A549 (cell line): Measurements from ENCODE around the gene ARHGDIA. TPM values are rescaled to one million over a fixed set of nuclear protein-coding genes. Genes with fewer than 3 reads are reported as not detected.

ENCODE experiments used
- BHLHE40 ChIP-seq: IDR thresholded peaks from 2 replicates; pipeline ENCODE4 v1.6.1; 2012; ENCODE audit warnings: low read depth, low read length, inconsistent platforms
- CBX2 ChIP-seq: fragments of 200-600 bp; sonication (generic); IDR thresholded peaks from 2 replicates; pipeline ENCODE4 v1.6.1; 2016; ENCODE audit warnings: low read depth, mild to moderate bottlenecking, borderline replicate concordance
- CHD4 ChIP-seq: fragments of 200-600 bp; sonication (generic); IDR thresholded peaks from 2 replicates; pipeline ENCODE4 v1.6.1; 2016; ENCODE audit warnings: antibody characterized with exemption, mild to moderate bottlenecking, borderline replicate concordance
- EHF ChIP-seq: fragments of 250-450 bp; sonication (Bioruptor Pico); IDR thresholded peaks from 2 replicates; pipeline ENCODE4 v1.5.0; 2020; ENCODE audit warnings: mild to moderate bottlenecking
- EHMT2 ChIP-seq: fragments of 200-600 bp; sonication (generic); IDR thresholded peaks from 2 replicates; pipeline ENCODE4 v1.6.1; 2016; ENCODE audit warnings: antibody characterized with exemption, low read depth, mild to moderate bottlenecking, moderate library complexity
- ESRRA ChIP-seq: fragments of 150-350 bp; IDR thresholded peaks from 2 replicates; pipeline ENCODE4 v1.6.1; 2014; ENCODE audit warnings: mild to moderate bottlenecking, low read length, borderline replicate concordance
- FOSB ChIP-seq: fragments of 250-450 bp; sonication (Bioruptor Pico); IDR thresholded peaks from 2 replicates; pipeline ENCODE4 v1.5.0; 2020; ENCODE audit warnings: mild to moderate bottlenecking, moderate library complexity
- FOXS1 ChIP-seq: fragments of 250-450 bp; sonication (Bioruptor Pico); IDR thresholded peaks from 2 replicates; pipeline ENCODE4 v1.5.0; 2020; ENCODE audit warnings: mild to moderate bottlenecking, moderate library complexity
- GATA3 ChIP-seq: IDR thresholded peaks from 2 replicates; pipeline ENCODE4 v1.6.1; 2012; ENCODE audit warnings: borderline replicate concordance
- HEYL ChIP-seq: fragments of 250-450 bp; sonication (Bioruptor Pico); IDR thresholded peaks from 2 replicates; pipeline ENCODE4 v1.8.0; 2021; ENCODE audit warnings: mild to moderate bottlenecking, moderate library complexity
- HOXA7 ChIP-seq: fragments of 250-450 bp; sonication (Bioruptor Pico); IDR thresholded peaks from 2 replicates; pipeline ENCODE4 v1.5.0; 2020; ENCODE audit warnings: mild to moderate bottlenecking, moderate library complexity
- HOXB13 ChIP-seq: fragments of 250-450 bp; sonication (Bioruptor Pico); IDR thresholded peaks from 2 replicates; pipeline ENCODE4 v1.5.0; 2020; ENCODE audit warnings: low read depth, mild to moderate bottlenecking, moderate library complexity
- HOXB5 ChIP-seq: fragments of 250-450 bp; sonication (Bioruptor Pico); IDR thresholded peaks from 2 replicates; pipeline ENCODE4 v1.5.0; 2020; ENCODE audit warnings: mild to moderate bottlenecking, moderate library complexity
- JUN ChIP-seq, 2 experiments: fragments of >200 bp; sonication (Bioruptor Twin); formaldehyde crosslinking; IDR thresholded peaks; 2 replicates in 1 of 2; 3 replicates in 1 of 2; pipeline ENCODE4 v1.6.1; 2016 to 2017
- KDM5A ChIP-seq: fragments of 200-600 bp; sonication (generic); IDR thresholded peaks from 2 replicates; pipeline ENCODE4 v1.6.1; 2016; ENCODE audit warnings: antibody characterized with exemption, mild to moderate bottlenecking
- MAFK ChIP-seq: fragments of 450-650 bp; IDR thresholded peaks from 2 replicates; pipeline ENCODE4 v1.6.1; 2014; ENCODE audit not compliant: partially characterized antibody
- MYC ChIP-seq: IDR thresholded peaks from 2 replicates; pipeline ENCODE4 v1.6.1; 2012; ENCODE audit warnings: mild to moderate bottlenecking, inconsistent platforms, low read length, improper control_type of control experiment, borderline replicate concordance
- NR3C1 ChIP-seq: fragments of >200 bp; sonication (Bioruptor Twin); formaldehyde crosslinking; IDR thresholded peaks from 3 replicates; pipeline ENCODE4 v1.6.1; 2017
- POLR2A ChIP-seq: IDR thresholded peaks from 2 replicates; pipeline ENCODE4 v1.6.1; 2012; ENCODE audit warnings: mild to moderate bottlenecking, low read length
- RARB ChIP-seq: fragments of 250-450 bp; sonication (Bioruptor Pico); IDR thresholded peaks from 2 replicates; pipeline ENCODE4 v1.8.0; 2021; ENCODE audit warnings: mild to moderate bottlenecking, moderate library complexity
- TFCP2L1 ChIP-seq: fragments of 250-450 bp; sonication (Bioruptor Pico); IDR thresholded peaks from 2 replicates; pipeline ENCODE4 v1.5.0; 2021; ENCODE audit warnings: mild to moderate bottlenecking
- TP53 ChIP-seq: fragments of 250-450 bp; sonication (Bioruptor Pico); IDR thresholded peaks from 2 replicates; pipeline ENCODE4 v1.5.0; 2021; ENCODE audit warnings: mild to moderate bottlenecking, moderate library complexity
- ZFP36 ChIP-seq: fragments of 450-650 bp; IDR thresholded peaks from 2 replicates; pipeline ENCODE4 v1.6.1; 2014; ENCODE audit warnings: borderline replicate concordance; ENCODE audit not compliant: partially characterized antibody
- ZSCAN20 ChIP-seq: fragments of 250-450 bp; sonication (Bioruptor Pico); IDR thresholded peaks from 2 replicates; pipeline ENCODE4 v1.8.0; 2022; ENCODE audit warnings: mild to moderate bottlenecking, moderate library complexity
- polyA plus RNA-seq, 4 experiments: library from polyadenylated mRNA; depleted of rRNA in 3 of 4; stranded (reverse); fragments of >200 nt; fragmentation: RNase III in 1 of 4; extraction: RNeasy Plus Mini Kit Qiagen cat#74134 plus additional on column Dnase treatment in 1 of 4; gene quantifications; 2 replicates in 3 of 4; 3 replicates in 1 of 4; pipeline ENCODE4 v1.2.3, GENCODE V29; 2011 to 2017
- TF ChIP-seq, protein P1 (sequence below): fragments of 250-450 bp; sonication (Bioruptor Pico); IDR thresholded peaks from 2 replicates; pipeline ENCODE4 v1.5.0; 2020; ENCODE audit warnings: low read depth, mild to moderate bottlenecking, moderate library complexity
- TF ChIP-seq, protein P2 (sequence below): fragments of 200-600 bp; sonication (generic); IDR thresholded peaks from 2 replicates; pipeline ENCODE4 v1.6.1; 2016; ENCODE audit warnings: antibody characterized with exemption, mild to moderate bottlenecking, moderate library complexity
- TF ChIP-seq, protein P3 (sequence below): fragments of 450-650 bp; IDR thresholded peaks from 2 replicates; pipeline ENCODE4 v1.6.1; 2014; ENCODE audit warnings: antibody characterized with exemption
- TF ChIP-seq, protein P4 (sequence below): IDR thresholded peaks from 2 replicates; pipeline ENCODE4 v1.6.1; 2012
- TF ChIP-seq, protein P5 (sequence below): fragments of 150-350 bp; IDR thresholded peaks from 2 replicates; pipeline ENCODE4 v1.6.1; 2014; ENCODE audit warnings: low read depth, mild to moderate bottlenecking, low read length
- TF ChIP-seq, protein P6 (sequence below): fragments of >200 bp; sonication (Bioruptor Twin); formaldehyde crosslinking; IDR thresholded peaks from 3 replicates; pipeline ENCODE4 v1.6.1; 2016
- TF ChIP-seq, protein P7 (sequence below): IDR thresholded peaks from 2 replicates; pipeline ENCODE4 v1.6.1; 2012

Gene ARHGDIA
- polyA plus RNA-seq, 2 of the 4 experiments (the other 2 are of a cell fraction) = 64.0 to 503 TPM

DNA sequence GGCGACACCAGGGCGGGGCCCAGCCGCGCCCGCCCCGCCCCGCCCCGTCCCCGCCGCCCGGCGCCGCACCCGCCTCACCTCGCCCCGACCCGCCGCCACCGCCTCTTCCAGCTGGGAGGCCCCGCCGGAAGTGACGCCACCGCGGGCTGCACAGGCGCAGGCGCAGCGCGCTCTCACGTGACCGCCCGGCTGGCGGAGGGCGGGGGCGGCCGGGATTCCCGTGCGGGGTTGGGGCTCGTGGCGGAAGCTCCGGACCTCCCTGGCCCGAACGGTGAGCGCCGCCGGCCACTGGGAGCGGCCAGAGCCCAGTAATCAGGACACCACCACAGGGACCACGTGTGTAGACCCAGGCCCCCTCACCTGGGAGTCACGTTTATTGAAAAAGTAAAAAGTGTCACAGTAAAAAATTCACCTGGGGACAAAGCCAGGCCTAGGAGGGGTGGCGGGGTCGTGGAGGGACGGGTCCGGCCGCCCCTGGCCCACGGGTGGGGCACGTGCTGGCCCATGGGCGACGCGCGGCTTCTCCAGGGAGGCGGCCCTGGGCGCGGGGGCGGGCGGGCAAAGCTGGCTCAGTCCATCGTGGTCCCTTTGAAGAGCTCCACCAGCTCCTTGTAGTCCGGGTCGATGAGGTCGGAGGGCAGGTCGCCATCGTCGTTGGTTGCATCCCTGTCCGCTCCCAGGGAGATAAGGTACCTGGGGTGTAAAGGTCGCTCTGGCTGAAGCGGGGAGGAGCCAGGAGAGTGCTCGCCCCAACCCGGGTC, 37.8 kb downstream of the ARHGDIA start, which contains the start of gene MCRIP1 (continued):
- TF ChIP-seq, protein P1, sequence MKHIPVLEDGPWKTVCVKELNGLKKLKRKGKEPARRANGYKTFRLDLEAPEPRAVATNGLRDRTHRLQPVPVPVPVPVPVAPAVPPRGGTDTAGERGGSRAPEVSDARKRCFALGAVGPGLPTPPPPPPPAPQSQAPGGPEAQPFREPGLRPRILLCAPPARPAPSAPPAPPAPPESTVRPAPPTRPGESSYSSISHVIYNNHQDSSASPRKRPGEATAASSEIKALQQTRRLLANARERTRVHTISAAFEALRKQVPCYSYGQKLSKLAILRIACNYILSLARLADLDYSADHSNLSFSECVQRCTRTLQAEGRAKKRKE (CRISPR knock-in tag) = peak; percentile 93
- TF ChIP-seq, protein P2, sequence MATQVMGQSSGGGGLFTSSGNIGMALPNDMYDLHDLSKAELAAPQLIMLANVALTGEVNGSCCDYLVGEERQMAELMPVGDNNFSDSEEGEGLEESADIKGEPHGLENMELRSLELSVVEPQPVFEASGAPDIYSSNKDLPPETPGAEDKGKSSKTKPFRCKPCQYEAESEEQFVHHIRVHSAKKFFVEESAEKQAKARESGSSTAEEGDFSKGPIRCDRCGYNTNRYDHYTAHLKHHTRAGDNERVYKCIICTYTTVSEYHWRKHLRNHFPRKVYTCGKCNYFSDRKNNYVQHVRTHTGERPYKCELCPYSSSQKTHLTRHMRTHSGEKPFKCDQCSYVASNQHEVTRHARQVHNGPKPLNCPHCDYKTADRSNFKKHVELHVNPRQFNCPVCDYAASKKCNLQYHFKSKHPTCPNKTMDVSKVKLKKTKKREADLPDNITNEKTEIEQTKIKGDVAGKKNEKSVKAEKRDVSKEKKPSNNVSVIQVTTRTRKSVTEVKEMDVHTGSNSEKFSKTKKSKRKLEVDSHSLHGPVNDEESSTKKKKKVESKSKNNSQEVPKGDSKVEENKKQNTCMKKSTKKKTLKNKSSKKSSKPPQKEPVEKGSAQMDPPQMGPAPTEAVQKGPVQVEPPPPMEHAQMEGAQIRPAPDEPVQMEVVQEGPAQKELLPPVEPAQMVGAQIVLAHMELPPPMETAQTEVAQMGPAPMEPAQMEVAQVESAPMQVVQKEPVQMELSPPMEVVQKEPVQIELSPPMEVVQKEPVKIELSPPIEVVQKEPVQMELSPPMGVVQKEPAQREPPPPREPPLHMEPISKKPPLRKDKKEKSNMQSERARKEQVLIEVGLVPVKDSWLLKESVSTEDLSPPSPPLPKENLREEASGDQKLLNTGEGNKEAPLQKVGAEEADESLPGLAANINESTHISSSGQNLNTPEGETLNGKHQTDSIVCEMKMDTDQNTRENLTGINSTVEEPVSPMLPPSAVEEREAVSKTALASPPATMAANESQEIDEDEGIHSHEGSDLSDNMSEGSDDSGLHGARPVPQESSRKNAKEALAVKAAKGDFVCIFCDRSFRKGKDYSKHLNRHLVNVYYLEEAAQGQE = peak; percentile 46
- TF ChIP-seq, protein P3, sequence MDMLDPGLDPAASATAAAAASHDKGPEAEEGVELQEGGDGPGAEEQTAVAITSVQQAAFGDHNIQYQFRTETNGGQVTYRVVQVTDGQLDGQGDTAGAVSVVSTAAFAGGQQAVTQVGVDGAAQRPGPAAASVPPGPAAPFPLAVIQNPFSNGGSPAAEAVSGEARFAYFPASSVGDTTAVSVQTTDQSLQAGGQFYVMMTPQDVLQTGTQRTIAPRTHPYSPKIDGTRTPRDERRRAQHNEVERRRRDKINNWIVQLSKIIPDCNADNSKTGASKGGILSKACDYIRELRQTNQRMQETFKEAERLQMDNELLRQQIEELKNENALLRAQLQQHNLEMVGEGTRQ = peak; percentile 87
- TF ChIP-seq CBX2 (no peak), EHF (peak; percentile 89), ZSCAN20 (0 out of 2 replicates have a peak, but pooled peaks have one; percentile 29), CHD4 (no peak), RARB (CRISPR knock-in tag) (0 out of 2 replicates have a peak, but pooled peaks have one; percentile 16), HOXB13 (CRISPR knock-in tag) (peak; percentile 90), MYC (peak; percentile 46; the same call in 1 of the 2 replicates), GATA3 (no peak), HEYL (peak; percentile 81; the same call in 1 of the 2 replicates), EHMT2 (no peak), HOXA7 (CRISPR knock-in tag) (peak; percentile 92; the same call in 1 of the 2 replicates), JUN (IDR thresholded peaks at IDR 0.05) (peak; percentile 83 to 92; a peak in 4 of 5 replicates), KDM5A (no peak), ZFP36 (no peak), MAFK (no peak), HOXB5 (CRISPR knock-in tag) (peak; percentile 94), TP53 (CRISPR knock-in tag) (peak; percentile 94), POLR2A (peak; percentile 88), FOSB (CRISPR knock-in tag) (peak; percentile 91), ESRRA (no peak), TFCP2L1 (CRISPR knock-in tag) (peak; percentile 92), NR3C1 (no peak), BHLHE40 (peak; percentile 97), FOXS1 (peak; percentile 80; the same call in 1 of the 2 replicates)
- TF ChIP-seq, protein P4, sequence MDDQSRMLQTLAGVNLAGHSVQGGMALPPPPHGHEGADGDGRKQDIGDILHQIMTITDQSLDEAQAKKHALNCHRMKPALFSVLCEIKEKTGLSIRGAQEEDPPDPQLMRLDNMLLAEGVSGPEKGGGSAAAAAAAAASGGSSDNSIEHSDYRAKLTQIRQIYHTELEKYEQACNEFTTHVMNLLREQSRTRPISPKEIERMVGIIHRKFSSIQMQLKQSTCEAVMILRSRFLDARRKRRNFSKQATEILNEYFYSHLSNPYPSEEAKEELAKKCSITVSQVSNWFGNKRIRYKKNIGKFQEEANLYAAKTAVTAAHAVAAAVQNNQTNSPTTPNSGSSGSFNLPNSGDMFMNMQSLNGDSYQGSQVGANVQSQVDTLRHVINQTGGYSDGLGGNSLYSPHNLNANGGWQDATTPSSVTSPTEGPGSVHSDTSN = peak; percentile 48; the same call in 1 of the 2 replicates
- TF ChIP-seq, protein P5, sequence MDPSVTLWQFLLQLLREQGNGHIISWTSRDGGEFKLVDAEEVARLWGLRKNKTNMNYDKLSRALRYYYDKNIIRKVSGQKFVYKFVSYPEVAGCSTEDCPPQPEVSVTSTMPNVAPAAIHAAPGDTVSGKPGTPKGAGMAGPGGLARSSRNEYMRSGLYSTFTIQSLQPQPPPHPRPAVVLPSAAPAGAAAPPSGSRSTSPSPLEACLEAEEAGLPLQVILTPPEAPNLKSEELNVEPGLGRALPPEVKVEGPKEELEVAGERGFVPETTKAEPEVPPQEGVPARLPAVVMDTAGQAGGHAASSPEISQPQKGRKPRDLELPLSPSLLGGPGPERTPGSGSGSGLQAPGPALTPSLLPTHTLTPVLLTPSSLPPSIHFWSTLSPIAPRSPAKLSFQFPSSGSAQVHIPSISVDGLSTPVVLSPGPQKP = peak; percentile 72; the same call in 1 of the 2 replicates
- TF ChIP-seq, protein P6, sequence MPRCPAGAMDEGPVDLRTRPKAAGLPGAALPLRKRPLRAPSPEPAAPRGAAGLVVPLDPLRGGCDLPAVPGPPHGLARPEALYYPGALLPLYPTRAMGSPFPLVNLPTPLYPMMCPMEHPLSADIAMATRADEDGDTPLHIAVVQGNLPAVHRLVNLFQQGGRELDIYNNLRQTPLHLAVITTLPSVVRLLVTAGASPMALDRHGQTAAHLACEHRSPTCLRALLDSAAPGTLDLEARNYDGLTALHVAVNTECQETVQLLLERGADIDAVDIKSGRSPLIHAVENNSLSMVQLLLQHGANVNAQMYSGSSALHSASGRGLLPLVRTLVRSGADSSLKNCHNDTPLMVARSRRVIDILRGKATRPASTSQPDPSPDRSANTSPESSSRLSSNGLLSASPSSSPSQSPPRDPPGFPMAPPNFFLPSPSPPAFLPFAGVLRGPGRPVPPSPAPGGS = peak; percentile 83
- TF ChIP-seq, protein P7, sequence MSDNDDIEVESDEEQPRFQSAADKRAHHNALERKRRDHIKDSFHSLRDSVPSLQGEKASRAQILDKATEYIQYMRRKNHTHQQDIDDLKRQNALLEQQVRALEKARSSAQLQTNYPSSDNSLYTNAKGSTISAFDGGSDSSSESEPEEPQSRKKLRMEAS = peak; percentile 96
